ENCODE data around the gene POLD1.

GRCh38 chr19:50465000-50465399, 80.9 kb downstream of the POLD1 start:
- TF ChIP-seq RXRA (IDR thresholded peaks at IDR 0.05), result no peak
- TF ChIP-seq SP1 (IDR thresholded peaks at IDR 0.05), result peak; percentile 14
- no peak for TF ChIP-seq RAD21 (IDR thresholded peaks at IDR 0.05)
- TF ChIP-seq CTCF (IDR thresholded peaks at IDR 0.05; ENCODE audit: low read depth, low read length, missing input control), result no peak
- TF ChIP-seq REST (IDR thresholded peaks at IDR 0.05), result no peak
- no peak for TF ChIP-seq ZBTB33 (IDR thresholded peaks at IDR 0.05)
- no peak for TF ChIP-seq FOXA1 (IDR thresholded peaks at IDR 0.05)

Data from liver (tissue), 3 donors.